HG02678 (cell line): ENCODE measurements around the gene WIF1.

Experiments
- ATAC-seq: cut with Tn5 transposase; IDR thresholded peaks from one replicate; pipeline ENCODE4 v1.9.1; 2021; ENCODE audit warnings: mild to moderate bottlenecking, moderate library complexity; ENCODE audit not compliant: unreplicated experiment

Gene WIF1

GRCh38 chr12:65121049-65121955 is at the start of gene WIF1:
WIF1 (minus strand) TSS chr12:65121305; CDS start chr12:65121191, 114 bp downstream.
- peak; percentile 55 for ATAC-seq

GRCh38 chr12:65170209-65170881 is 49.2 kb upstream of the WIF1 start:
- ATAC-seq, result peak; percentile 44

- ATAC-seq, result peak; percentile 94
These were observed 48.5 kb upstream of the WIF1 start, which contains the start of gene LEMD3 for GRCh38 chr12:65169320-65170208. LEMD3 (plus strand) TSS chr12:65169583; CDS start chr12:65169597, 14 bp downstream.

- peak; percentile 1 for ATAC-seq
These were observed 47.7 kb upstream of the WIF1 start for GRCh38 chr12:65168681-65169319.

GRCh38 chr12:65164774-65165173 is 43.7 kb upstream of the WIF1 start:
- ATAC-seq, result no peak

- no peak for ATAC-seq
These were observed 43.1 kb upstream of the WIF1 start for GRCh38 chr12:65164244-65164643.

- ATAC-seq, result peak; percentile 43
These were observed 41.5 kb upstream of the WIF1 start for GRCh38 chr12:65162609-65163008.

GRCh38 chr12:65157091-65157490 is 36.0 kb upstream of the WIF1 start:
- ATAC-seq, result no peak

- peak; percentile 85 for ATAC-seq
These were observed 35.3 kb upstream of the WIF1 start for GRCh38 chr12:65156366-65156841.

- ATAC-seq, result peak; percentile 35
These were observed 34.7 kb upstream of the WIF1 start for GRCh38 chr12:65155784-65156183.

- ATAC-seq, result no peak
These were observed 31.5 kb upstream of the WIF1 start for GRCh38 chr12:65152596-65152995.

- no peak for ATAC-seq
These were observed 30.9 kb upstream of the WIF1 start for GRCh38 chr12:65152012-65152411.

GRCh38 chr12:65147312-65147905 is 26.3 kb upstream of the WIF1 start:
- no peak for ATAC-seq

GRCh38 chr12:65140738-65141137 is 19.6 kb upstream of the WIF1 start:
- no peak for ATAC-seq

GRCh38 chr12:65139389-65139788 is 18.3 kb upstream of the WIF1 start:
- no peak for ATAC-seq

- no peak for ATAC-seq
These were observed 12.8 kb upstream of the WIF1 start for GRCh38 chr12:65133879-65134278.

- no peak for ATAC-seq
These were observed 5.4 kb upstream of the WIF1 start for GRCh38 chr12:65126482-65126881.

- no peak for ATAC-seq
These were observed 4.9 kb upstream of the WIF1 start for GRCh38 chr12:65125975-65126374.

- ATAC-seq, result no peak
These were observed 4.1 kb upstream of the WIF1 start for GRCh38 chr12:65125247-65125646.
